T-cell (primary cell): ENCODE results near the gene ASAP3. TPM values are rescaled to one million over a fixed set of nuclear protein-coding genes. Genes with fewer than 3 reads are reported as not detected.

ENCODE experiments used
- ATAC-seq, 4 experiments: fragments of 200-7000 bp in 3 of 4; fragments of 150-1000 bp in 1 of 4; cut with Tn5 transposase; replicated peaks in 1 of 4; 1 replicate in 3 of 4; 2 replicates in 1 of 4; pipeline ENCODE4 v1.10.0; 2021; ENCODE audit warnings: moderate library complexity in 3 of 4, mild to moderate bottlenecking in 2 of 4, moderate number of reproducible peaks in 1 of 4
- CTCF ChIA-PET, 2 donors: fragments of 300-600 bp; sonication (Branson Sonifier 250); formaldehyde crosslinking; loops; one replicate each; lab custom pipeline; 2022; ENCODE audit warnings: antibody characterized with exemption in 2 of 2; lab: Charles Lee
- POLR2A ChIA-PET, 2 donors: fragments of 300-600 bp; sonication (Branson Sonifier 250); formaldehyde crosslinking; loops; one replicate each; lab custom pipeline; 2022; ENCODE audit warnings: antibody characterized with exemption in 2 of 2; lab: Charles Lee
- DNase-seq, 35 experiments: peaks; one replicate each; pipeline versions ENCODE4 v3.0.0 to v3.0.0-alpha.2; 2013 to 2023
- H3K27ac ChIP-seq: one replicate; pipeline ENCODE4 v1.5.1; 2013; ENCODE audit warnings: low read length
- H3K27me3 ChIP-seq, 2 experiments: replicated peaks in 1 of 2; 1 replicate in 1 of 2; 2 replicates in 1 of 2; pipeline versions ENCODE4 v1.6.1 to v1.7.0; 2013; ENCODE audit warnings: low read length in 1 of 2, mixed read lengths in 1 of 2; ENCODE audit not compliant: control insufficient read depth in 2 of 2, insufficient read depth in 2 of 2; ENCODE audit errors: extremely low read depth in 1 of 2
- H3K36me3 ChIP-seq, 2 donors: 1 replicate in 1 of 2; 2 replicates in 1 of 2; pipeline versions ENCODE4 v1.6.1 to v1.7.0; 2013; ENCODE audit warnings: low read length in 1 of 2; ENCODE audit not compliant: control insufficient read depth in 2 of 2, insufficient read depth in 1 of 2; ENCODE audit errors: extremely low read depth in 1 of 2
- H3K4me1 ChIP-seq, 2 experiments: 1 replicate in 1 of 2; 2 replicates in 1 of 2; pipeline versions ENCODE4 v1.6.1 to v1.7.0; 2013; ENCODE audit warnings: low read length in 2 of 2, mixed read lengths in 1 of 2; ENCODE audit not compliant: insufficient read depth in 2 of 2, control insufficient read depth in 1 of 2; ENCODE audit errors: extremely low read depth in 1 of 2
- H3K4me3 ChIP-seq, 2 donors: 1 replicate in 1 of 2; 2 replicates in 1 of 2; pipeline versions ENCODE4 v1.5.1 to v1.7.0; 2013; ENCODE audit warnings: mild to moderate bottlenecking in 2 of 2, low read length in 1 of 2, moderate library complexity in 1 of 2; ENCODE audit not compliant: control insufficient read depth in 1 of 2; ENCODE audit errors: extremely low read depth in 1 of 2
- H3K9me3 ChIP-seq: 2 replicates; pipeline ENCODE4 v1.7.0; 2013
- H3K27ac Mint-ChIP-seq, 2 donors: one replicate each; pipeline ENCODE4 v1.8.0; 2020 to 2021; ENCODE audit warnings: mild to moderate bottlenecking in 2 of 2, mixed read lengths in 2 of 2
- H3K27me3 Mint-ChIP-seq, 2 donors: one replicate each; pipeline ENCODE4 v1.8.0; 2021 to 2022; ENCODE audit warnings: mixed read lengths in 2 of 2
- H3K36me3 Mint-ChIP-seq: one replicate; pipeline ENCODE4 v1.8.0; 2021; ENCODE audit warnings: mixed read lengths
- H3K4me1 Mint-ChIP-seq, 3 donors: one replicate each; pipeline ENCODE4 v1.8.0; 2020 to 2022; ENCODE audit warnings: mixed read lengths in 3 of 3, mild to moderate bottlenecking in 1 of 3
- H3K4me3 Mint-ChIP-seq, 3 donors: one replicate each; pipeline ENCODE4 v1.8.0; 2020 to 2022; ENCODE audit warnings: mild to moderate bottlenecking in 3 of 3, mixed read lengths in 3 of 3, moderate library complexity in 3 of 3
- H3K9me3 Mint-ChIP-seq, 3 donors: one replicate each; pipeline ENCODE4 v1.8.0; 2020 to 2022; ENCODE audit warnings: mixed read lengths in 3 of 3
- WGBS: methylation state at CpG from one replicate; pipeline ENCODE4 v1.1.5; 2013; ENCODE audit warnings: missing lambda C conversion rate; ENCODE audit not compliant: insufficient coverage; 5-methylcytosine and 5-hydroxymethylcytosine counted together
- total RNA-seq, 35 experiments: library from RNA in 6 of 35; stranded (reverse) in 6 of 35; fragments of 120-200 nt in 1 of 35; gene quantifications; one replicate each; pipeline versions ENCODE4 v1.2.1 to v1.2.4 and lab custom pipeline; 2013 to 2026

ASAP3 gene
- total RNA-seq, 5 donors from 2014 or later (not counting 1 experiment from before 2014, with no cell fraction given): 1.2 to 2.8 (median 2.1) TPM

GRCh38 chr1:23395849-23396248, 88.1 kb downstream of the ASAP3 start:
- Histone ChIP-seq H3K4me3 (no peak overlapping the region), H3K27ac (no peak overlapping the region), H3K9me3 (no peaks in the 10 kb centered on the region), H3K36me3 (peaks cover 3% of the 10 kb centered on the region in 2 donors), H3K27me3 (no peaks in the 10 kb centered on the region), H3K4me1 (no peaks in the 10 kb centered on the region)
- Mint-ChIP-seq H3K4me1 (no peaks in the 10 kb centered on the region), H3K27ac (no peak overlapping the region), H3K9me3 (no peaks in the 10 kb centered on the region), H3K4me3 (no peak overlapping the region), H3K36me3 (peaks cover 25% of the 10 kb centered on the region), H3K27me3 (no peaks in the 10 kb centered on the region)
- DNase-seq (no peak), ATAC-seq (no peak)
- ChIA-PET CTCF (interaction anchor here in 1 of 2 donors (0.7 kb wide), 1 partner anchor 187 kb away, joined by 6 read pairs; no protein-coding TSS in a partner anchor), POLR2A (no interaction called here)
- WGBS: 59% methylated on average over 4 of the region's 4 CpGs

- H3K4me3 Mint-ChIP-seq: no peak overlapping the region
- H3K27me3 Mint-ChIP-seq: no peaks in the 10 kb centered on the region
- H3K36me3 Mint-ChIP-seq: peaks cover 22% of the 10 kb centered on the region
- Histone ChIP-seq H3K27me3 (no peaks in the 10 kb centered on the region), H3K9me3 (no peaks in the 10 kb centered on the region), H3K4me1 (no peaks in the 10 kb centered on the region), H3K27ac (no peak overlapping the region), H3K36me3 (peaks cover 3% of the 10 kb centered on the region in 2 donors), H3K4me3 (no peak overlapping the region)
- no peak overlapping the region for H3K27ac Mint-ChIP-seq
- no peak for ATAC-seq
- ChIA-PET CTCF (interaction anchor here in 1 of 2 donors (0.7 kb wide), 1 partner anchor 187 kb away, joined by 6 read pairs; no protein-coding TSS in a partner anchor), POLR2A (no interaction called here)
- no peaks in the 10 kb centered on the region for H3K9me3 Mint-ChIP-seq
- DNase-seq: no peak
- 67% methylated on average over 4 of the region's 8 CpGs for WGBS
- H3K4me1 Mint-ChIP-seq: no peaks in the 10 kb centered on the region
Observed at GRCh38 chr1:23395154-23395724, 88.7 kb downstream of the ASAP3 start.

DNA sequence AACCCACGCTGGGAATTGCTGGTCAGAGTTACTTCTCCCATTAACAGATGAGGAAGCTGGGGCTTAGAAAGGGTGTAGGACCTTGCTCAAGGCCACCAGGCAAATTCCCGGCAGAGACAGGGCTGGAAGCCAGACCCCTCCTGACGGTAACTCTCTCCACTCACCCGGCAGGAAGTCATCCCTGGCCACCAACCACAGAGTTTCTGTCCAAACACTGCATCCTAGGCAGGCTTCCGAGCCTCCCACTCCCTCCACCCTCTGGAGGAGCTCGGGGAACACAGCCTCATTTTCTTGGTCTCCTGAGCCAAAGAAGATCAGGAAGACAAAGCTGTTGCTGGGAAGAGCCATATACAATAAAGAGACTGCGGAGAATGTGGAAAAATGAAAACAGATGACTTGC, 89.3 kb downstream of the ASAP3 start:
- no peak overlapping the region for H3K4me3 Mint-ChIP-seq
- H3K9me3 Mint-ChIP-seq: no peaks in the 10 kb centered on the region
- DNase-seq (no peak), ATAC-seq (no peak)
- ChIA-PET CTCF (interaction anchor here in 1 of 2 donors (0.5 kb wide), 1 partner anchor 12 kb away, joined by 3 read pairs; no protein-coding TSS in a partner anchor), POLR2A (no interaction called here)
- peaks cover 22% of the 10 kb centered on the region for H3K36me3 Mint-ChIP-seq
- Histone ChIP-seq H3K9me3 (no peaks in the 10 kb centered on the region), H3K4me1 (no peaks in the 10 kb centered on the region), H3K27ac (no peak overlapping the region), H3K36me3 (peaks cover 3% of the 10 kb centered on the region in 2 donors), H3K4me3 (no peak overlapping the region), H3K27me3 (no peaks in the 10 kb centered on the region)
- H3K27ac Mint-ChIP-seq: no peak overlapping the region
- no peaks in the 10 kb centered on the region for H3K4me1 Mint-ChIP-seq
- WGBS: 83% methylated on average over 4 of the region's 7 CpGs
- no peaks in the 10 kb centered on the region for H3K27me3 Mint-ChIP-seq

- no peak overlapping the region for H3K27ac ChIP-seq
- H3K4me1 ChIP-seq: no peaks in the 10 kb centered on the region
- Mint-ChIP-seq H3K4me1 (no peaks in the 10 kb centered on the region), H3K4me3 (no peak overlapping the region), H3K36me3 (peaks cover 19% of the 10 kb centered on the region), H3K27me3 (no peaks in the 10 kb centered on the region), H3K9me3 (no peaks in the 10 kb centered on the region), H3K27ac (no peak overlapping the region)
- ChIA-PET POLR2A (no interaction called here), CTCF (interaction anchor here in 1 of 2 donors (0.5 kb wide), 1 partner anchor 11 kb away, joined by 3 read pairs; no protein-coding TSS in a partner anchor)
- H3K27me3 ChIP-seq: no peaks in the 10 kb centered on the region
- WGBS: 83% methylated on average over 2 of the region's 4 CpGs
- H3K36me3 ChIP-seq: peaks cover 3% of the 10 kb centered on the region in 2 donors
- no peak overlapping the region for H3K4me3 ChIP-seq
- H3K9me3 ChIP-seq: no peaks in the 10 kb centered on the region
- ATAC-seq (no peak), DNase-seq (no peak)
Observed at GRCh38 chr1:23394181-23394580, 89.8 kb downstream of the ASAP3 start.

- ChIA-PET CTCF (no interaction called here), POLR2A (no interaction called here)
- no peak for ATAC-seq
- H3K36me3 Mint-ChIP-seq: peaks cover 19% of the 10 kb centered on the region
- Histone ChIP-seq H3K36me3 (peaks cover 3% of the 10 kb centered on the region in 2 donors), H3K27ac (no peak overlapping the region), H3K4me1 (no peaks in the 10 kb centered on the region), H3K9me3 (no peaks in the 10 kb centered on the region), H3K27me3 (no peaks in the 10 kb centered on the region), H3K4me3 (no peak overlapping the region)
- H3K4me1 Mint-ChIP-seq: no peaks in the 10 kb centered on the region
- 88% methylated on average over 14 of the region's 15 CpGs for WGBS
- H3K27ac Mint-ChIP-seq: no peak overlapping the region
- no peaks in the 10 kb centered on the region for H3K27me3 Mint-ChIP-seq
- no peak for DNase-seq
- no peaks in the 10 kb centered on the region for H3K9me3 Mint-ChIP-seq
- H3K4me3 Mint-ChIP-seq: no peak overlapping the region
Observed at GRCh38 chr1:23393706-23394105, 90.3 kb downstream of the ASAP3 start.

DNA sequence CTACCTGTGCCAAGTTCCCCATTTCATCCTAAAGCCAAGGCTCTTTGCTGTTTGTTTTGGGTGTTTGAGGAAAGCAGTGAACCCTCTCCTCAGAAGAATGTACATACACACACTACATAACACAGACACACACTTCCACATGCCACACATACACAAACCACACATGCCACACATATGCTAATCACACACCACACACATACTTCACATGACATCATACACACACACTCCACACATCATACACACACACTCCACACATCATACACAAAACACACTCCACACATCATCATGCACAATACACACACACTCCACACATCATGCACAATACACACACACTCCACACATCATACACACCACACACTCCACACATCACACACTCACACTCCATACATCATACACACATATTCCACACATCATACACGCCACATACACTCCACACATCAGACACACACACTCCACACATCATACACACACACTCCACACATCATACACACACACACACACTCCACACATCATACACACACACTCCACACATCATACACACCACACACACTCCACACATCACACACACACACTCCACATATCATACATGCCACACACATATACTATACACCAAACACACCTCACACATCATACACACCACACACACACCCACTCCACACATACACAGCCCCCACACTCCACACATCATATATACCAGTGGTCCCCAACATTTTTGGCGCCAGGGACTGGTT, 91.7 kb downstream of the ASAP3 start:
- Histone ChIP-seq H3K27ac (no peak overlapping the region), H3K4me1 (no peaks in the 10 kb centered on the region), H3K9me3 (no peaks in the 10 kb centered on the region), H3K27me3 (no peaks in the 10 kb centered on the region), H3K36me3 (peaks cover 3% of the 10 kb centered on the region in 2 donors), H3K4me3 (no peak overlapping the region)
- 75% methylated on average over 1 of the region's 2 CpGs for WGBS
- no peak overlapping the region for H3K27ac Mint-ChIP-seq
- POLR2A ChIA-PET: no interaction called here
- no peak overlapping the region for H3K4me3 Mint-ChIP-seq
- ATAC-seq (no peak), DNase-seq (no peak)
- peaks cover 12% of the 10 kb centered on the region for H3K36me3 Mint-ChIP-seq
- no peaks in the 10 kb centered on the region for H3K9me3 Mint-ChIP-seq
- no peaks in the 10 kb centered on the region for H3K27me3 Mint-ChIP-seq
- CTCF ChIA-PET: no interaction called here
- H3K4me1 Mint-ChIP-seq: no peaks in the 10 kb centered on the region
